ENCODE data around the gene TRIM34.

DNA sequence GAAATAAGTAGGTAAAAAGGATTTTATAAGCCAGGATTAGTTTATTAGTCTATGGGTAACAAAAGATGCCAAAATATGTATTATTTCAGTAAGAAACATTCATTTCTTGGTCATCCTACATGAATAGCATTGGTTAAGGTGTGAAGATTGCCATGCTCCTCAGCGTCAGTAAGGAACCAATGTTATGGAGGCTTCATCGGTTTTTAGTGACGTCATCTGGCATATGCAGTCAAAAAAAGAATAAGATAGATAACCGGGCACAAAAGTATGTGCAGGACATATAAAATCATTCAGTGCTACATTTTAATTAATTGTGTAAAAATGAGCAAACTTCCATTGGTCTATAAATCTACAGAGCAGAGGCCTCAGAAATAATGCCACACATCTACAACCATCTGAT is 30.7 kb downstream of the TRIM34 start:
- TF ChIP-seq, protein P1, sequence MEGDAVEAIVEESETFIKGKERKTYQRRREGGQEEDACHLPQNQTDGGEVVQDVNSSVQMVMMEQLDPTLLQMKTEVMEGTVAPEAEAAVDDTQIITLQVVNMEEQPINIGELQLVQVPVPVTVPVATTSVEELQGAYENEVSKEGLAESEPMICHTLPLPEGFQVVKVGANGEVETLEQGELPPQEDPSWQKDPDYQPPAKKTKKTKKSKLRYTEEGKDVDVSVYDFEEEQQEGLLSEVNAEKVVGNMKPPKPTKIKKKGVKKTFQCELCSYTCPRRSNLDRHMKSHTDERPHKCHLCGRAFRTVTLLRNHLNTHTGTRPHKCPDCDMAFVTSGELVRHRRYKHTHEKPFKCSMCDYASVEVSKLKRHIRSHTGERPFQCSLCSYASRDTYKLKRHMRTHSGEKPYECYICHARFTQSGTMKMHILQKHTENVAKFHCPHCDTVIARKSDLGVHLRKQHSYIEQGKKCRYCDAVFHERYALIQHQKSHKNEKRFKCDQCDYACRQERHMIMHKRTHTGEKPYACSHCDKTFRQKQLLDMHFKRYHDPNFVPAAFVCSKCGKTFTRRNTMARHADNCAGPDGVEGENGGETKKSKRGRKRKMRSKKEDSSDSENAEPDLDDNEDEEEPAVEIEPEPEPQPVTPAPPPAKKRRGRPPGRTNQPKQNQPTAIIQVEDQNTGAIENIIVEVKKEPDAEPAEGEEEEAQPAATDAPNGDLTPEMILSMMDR (IDR thresholded peaks at IDR 0.05; ENCODE audit: poor library complexity, severe bottlenecking) = no peak
- TF ChIP-seq EP300 (conservative IDR thresholded peaks at IDR 0.05; ENCODE audit: poor library complexity, severe bottlenecking) = no peak

Data from neural cell (in vitro differentiated cells).